HG02571 (cell line): Measurements from ENCODE around the gene GALNT17.

Experiments
- ATAC-seq: cut with Tn5 transposase; IDR thresholded peaks from one replicate; pipeline ENCODE4 v1.9.1; 2021; ENCODE audit warnings: mild to moderate bottlenecking, moderate library complexity; ENCODE audit not compliant: unreplicated experiment

The GALNT17 gene

GRCh38 chr7:71657386-71657785 lies 525.4 kb downstream of the GALNT17 start:
- no peak for ATAC-seq

DNA sequence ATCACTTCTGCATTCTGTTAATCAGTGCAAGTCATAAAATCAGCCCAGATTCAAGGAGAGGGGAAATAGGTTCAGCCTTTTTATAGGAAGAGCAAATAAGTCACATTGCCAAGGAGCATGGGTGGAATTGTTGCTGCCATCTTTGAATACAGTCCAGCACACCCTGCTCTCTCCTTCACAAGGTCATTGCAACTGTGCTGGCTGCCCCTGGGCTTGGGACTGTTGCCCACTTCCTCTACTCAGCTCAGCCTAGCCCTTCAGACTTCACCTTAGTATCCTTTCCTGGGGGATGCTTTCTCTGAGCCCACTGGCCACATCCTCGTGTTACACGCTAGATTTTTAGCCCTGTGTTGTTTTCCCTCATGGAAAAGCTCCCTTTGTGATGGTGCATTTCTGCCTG lies 527.7 kb downstream of the GALNT17 start:
- ATAC-seq = no peak

GRCh38 chr7:71661671-71662224 lies 529.8 kb downstream of the GALNT17 start:
- ATAC-seq = no peak

DNA sequence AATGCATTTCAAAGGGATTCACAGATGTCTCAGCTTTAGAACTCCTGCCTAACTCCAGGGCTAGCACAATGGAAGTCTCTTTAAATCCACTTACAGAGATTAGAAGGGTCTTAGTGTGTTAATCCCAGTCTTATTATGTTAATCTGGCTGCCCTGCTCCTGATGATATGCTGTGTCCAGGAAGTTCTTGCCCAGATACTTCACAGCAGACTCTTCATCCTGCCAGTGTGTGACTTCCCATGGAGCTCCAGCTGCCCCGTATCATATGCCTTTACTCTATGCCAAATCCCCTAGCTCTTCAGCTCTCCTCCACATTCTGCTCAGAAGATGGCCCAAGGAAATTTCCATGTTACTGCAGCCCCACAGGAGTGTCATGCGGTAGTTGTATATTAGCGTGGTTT lies 533.8 kb downstream of the GALNT17 start:
- no peak for ATAC-seq

DNA sequence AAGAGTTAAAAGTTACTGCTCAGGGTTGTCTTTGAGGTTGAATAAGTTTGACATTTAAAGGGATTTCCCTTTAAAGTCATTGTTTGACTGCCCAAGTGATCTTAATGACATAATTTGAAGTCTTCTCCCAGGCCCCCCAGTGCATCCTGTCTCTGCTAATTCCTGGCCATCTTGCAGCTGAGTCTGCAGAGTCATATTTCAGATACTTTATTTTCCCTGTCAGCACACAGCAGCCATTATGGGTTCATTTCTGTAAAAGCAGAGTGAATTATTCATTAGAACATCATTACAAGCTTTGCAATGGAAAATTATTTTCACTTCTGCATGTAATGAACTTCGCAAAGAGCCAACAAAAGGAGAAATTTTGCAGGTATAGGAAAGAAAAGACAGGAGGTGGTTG lies 536.6 kb downstream of the GALNT17 start:
- no peak for ATAC-seq

GRCh38 chr7:71679480-71679879 lies 547.5 kb downstream of the GALNT17 start:
- no peak for ATAC-seq

DNA sequence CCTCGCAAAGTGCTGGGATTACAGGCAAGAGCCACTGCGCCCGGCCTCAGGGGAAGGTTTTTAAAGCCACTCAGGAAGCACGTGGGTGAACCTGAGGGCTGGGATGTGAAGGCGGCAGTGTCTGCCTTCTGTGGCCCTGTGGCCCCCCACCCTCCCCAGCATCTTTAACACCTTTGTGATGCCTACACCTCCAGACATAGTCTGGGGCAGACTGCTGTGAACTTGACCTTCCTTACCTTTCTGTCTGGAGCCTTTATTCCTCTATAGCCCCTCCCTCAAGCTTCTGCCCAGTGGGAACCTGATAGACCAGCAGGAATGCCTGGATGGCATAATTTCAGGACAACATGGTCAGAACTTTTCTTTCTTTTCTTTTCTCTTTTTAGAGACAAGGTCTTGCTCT lies 550.2 kb downstream of the GALNT17 start:
- no peak for ATAC-seq

GRCh38 chr7:71682841-71683781 lies 551.2 kb downstream of the GALNT17 start:
- ATAC-seq = no peak

- no peak for ATAC-seq
Measured at GRCh38 chr7:71687286-71687685, 555.3 kb downstream of the GALNT17 start.

GRCh38 chr7:71687831-71688599 lies 556.1 kb downstream of the GALNT17 start:
- ATAC-seq = no peak

GRCh38 chr7:71691538-71691937 lies 559.6 kb downstream of the GALNT17 start:
- no peak for ATAC-seq

GRCh38 chr7:71694665-71695064 lies 562.7 kb downstream of the GALNT17 start:
- ATAC-seq = no peak

DNA sequence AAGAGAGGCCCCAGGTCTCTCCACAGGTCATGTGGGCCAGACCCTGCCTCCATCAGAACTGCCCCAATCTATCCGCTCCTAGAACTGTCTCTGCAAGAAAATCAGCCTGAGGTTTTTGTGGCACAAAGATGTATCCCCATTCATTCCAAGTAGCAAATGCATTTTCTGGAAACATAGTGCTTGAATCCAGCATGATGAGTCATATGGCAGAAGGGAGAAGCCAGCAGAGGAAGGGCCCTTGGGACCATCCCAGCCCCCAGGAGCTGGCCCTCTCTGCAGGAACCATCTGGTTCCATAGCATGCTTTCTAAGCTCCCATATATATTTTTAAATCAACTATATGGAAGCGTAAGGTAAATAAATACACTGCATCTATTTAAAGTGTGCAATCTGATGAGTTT lies 563.2 kb downstream of the GALNT17 start:
- no peak for ATAC-seq

GRCh38 chr7:71696511-71696910 lies 564.6 kb downstream of the GALNT17 start:
- ATAC-seq = no peak

GRCh38 chr7:71697400-71697799 lies 565.5 kb downstream of the GALNT17 start:
- ATAC-seq = no peak

DNA sequence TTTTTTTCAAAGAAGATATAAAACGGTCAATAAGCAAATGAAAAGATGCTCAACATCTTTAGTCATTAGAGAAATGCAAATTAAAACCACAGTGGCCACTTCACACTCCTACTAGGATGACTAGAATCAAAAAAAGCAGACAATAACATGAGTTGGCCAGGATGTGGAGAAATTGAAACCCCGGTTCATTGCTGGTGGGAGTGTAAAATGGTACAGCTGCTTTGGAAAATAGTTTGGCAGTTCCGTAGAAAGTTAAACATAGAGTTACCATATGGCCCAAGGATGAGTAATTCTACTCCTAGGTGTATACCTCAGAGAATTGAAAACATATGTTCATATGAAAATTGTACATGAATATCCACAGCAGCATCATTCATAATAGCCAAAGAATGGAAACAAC lies 573.3 kb downstream of the GALNT17 start:
- no peak for ATAC-seq

GRCh38 chr7:71705901-71706596 lies 574.1 kb downstream of the GALNT17 start:
- ATAC-seq = no peak

GRCh38 chr7:71706597-71706975 lies 574.6 kb downstream of the GALNT17 start:
- ATAC-seq = no peak

DNA sequence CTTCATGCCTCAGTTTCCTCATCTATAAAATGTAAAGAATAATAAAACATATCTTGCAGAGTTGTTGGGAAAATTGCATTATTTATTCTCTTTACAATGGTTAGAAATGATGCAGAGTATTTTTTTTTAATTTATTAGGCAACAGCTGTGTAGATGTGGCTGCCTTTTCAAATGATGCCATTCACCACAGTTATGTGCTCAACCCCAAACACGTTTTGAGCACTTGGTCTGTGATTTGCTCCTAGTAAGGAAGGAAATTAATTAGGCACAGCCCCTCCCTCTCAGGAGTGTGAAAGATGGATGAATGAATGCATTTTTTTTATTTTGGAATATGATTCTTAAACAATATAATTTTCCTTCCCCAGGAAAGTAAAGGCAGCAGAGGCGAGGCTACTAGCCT lies 575.1 kb downstream of the GALNT17 start:
- ATAC-seq = no peak

GRCh38 chr7:71708710-71709109 lies 576.8 kb downstream of the GALNT17 start:
- ATAC-seq = no peak

GRCh38 chr7:71710442-71710841 lies 578.5 kb downstream of the GALNT17 start:
- ATAC-seq = no peak
